Suprapubic skin (tissue), 4 donors: ENCODE measurements around the gene NCLN. TPM values are rescaled to one million over a fixed set of nuclear protein-coding genes. Genes with fewer than 3 reads are reported as not detected.

Experiments
- DNase-seq, 2 donors: peaks; one replicate each; pipeline ENCODE4 v3.0.0-alpha.2; 2019; ENCODE audit warnings: low spot score in 2 of 2
- H3K27ac ChIP-seq: fragments of 200-600 bp; sonication (generic); one replicate; pipeline ENCODE4 v1.5.1; 2019
- H3K27me3 ChIP-seq: fragments of 200-600 bp; sonication (generic); one replicate; pipeline ENCODE4 v1.5.1; 2019
- H3K36me3 ChIP-seq: fragments of 200-600 bp; sonication (generic); one replicate; pipeline ENCODE4 v1.5.1; 2019
- H3K4me1 ChIP-seq: fragments of 200-600 bp; sonication (generic); one replicate; pipeline ENCODE4 v1.5.1; 2019
- H3K4me3 ChIP-seq: fragments of 200-600 bp; sonication (generic); one replicate; pipeline ENCODE4 v1.5.1; 2019; ENCODE audit warnings: mild to moderate bottlenecking
- H3K9me3 ChIP-seq: fragments of 200-600 bp; sonication (generic); one replicate; pipeline ENCODE4 v1.5.1; 2019
- EP300 ChIP-seq: sonication (generic); formaldehyde crosslinking; IDR thresholded peaks from one replicate; pipeline ENCODE4 v1.6.1; 2017; ENCODE audit warnings: antibody characterized with exemption
- POLR2A ChIP-seq, 2 donors: fragments of 450-650 bp; IDR thresholded peaks; one replicate each; pipeline ENCODE4 v1.6.1; 2017; ENCODE audit warnings: antibody characterized with exemption in 2 of 2, mild to moderate bottlenecking in 2 of 2, moderate library complexity in 2 of 2
- POLR2AphosphoS5 ChIP-seq, 3 donors: sonication (generic); formaldehyde crosslinking; IDR thresholded peaks; one replicate each; pipeline ENCODE4 v1.6.1; 2017; ENCODE audit warnings: antibody characterized with exemption in 3 of 3
- WGBS: methylation state at CpG from one replicate; pipeline ENCODE4 v1.1.5; 2018; 5-methylcytosine and 5-hydroxymethylcytosine counted together
- total RNA-seq, 4 donors: library from RNA; depleted of rRNA; stranded (reverse); fragments of >200 nt; gene quantifications; one replicate each; pipeline ENCODE4 v1.1.0, GENCODE V29; 2016
- TF ChIP-seq, protein P1 (sequence below), 2 donors: fragments of 200-600 bp in 1 of 2; fragments of 450-650 bp in 1 of 2; sonication (generic) in 1 of 2; IDR thresholded peaks; one replicate each; pipeline ENCODE4 v1.5.1; 2016 to 2019; ENCODE audit warnings: antibody characterized with exemption in 2 of 2, mild to moderate bottlenecking in 1 of 2, moderate library complexity in 1 of 2

Gene NCLN
- total RNA-seq, 4 donors from 2014 or later = 31.1 to 66.7 (median 35.0) TPM

DNA sequence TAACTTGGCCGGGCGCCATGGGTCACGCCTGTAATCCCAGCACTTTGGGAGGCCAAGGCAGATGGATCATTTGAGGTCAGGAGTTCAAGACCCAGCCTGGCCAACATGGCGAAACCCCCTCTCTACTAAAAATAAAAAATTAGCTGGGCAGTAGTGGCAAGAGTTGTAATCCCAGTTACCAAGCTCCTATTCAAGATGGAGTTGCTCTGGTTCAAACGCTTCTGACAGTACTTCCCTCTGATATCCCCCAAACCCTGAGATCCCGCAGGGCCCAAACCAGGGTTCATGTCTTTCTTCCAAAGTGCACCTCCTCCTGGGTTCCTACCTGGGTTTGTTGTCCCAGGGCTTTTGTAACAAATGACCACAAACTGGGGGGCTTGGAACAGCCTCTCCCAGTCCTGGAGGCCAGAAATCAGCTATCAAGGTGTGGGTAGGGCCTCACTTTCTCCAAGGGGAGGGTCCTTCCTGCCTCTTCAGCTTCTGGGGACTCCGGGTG is 52.4 kb downstream of the NCLN start:
- WGBS = 81% methylated on average over 7 of the region's 7 CpGs
- TF ChIP-seq EP300 (no peak), POLR2AphosphoS5 (IDR thresholded peaks at IDR 0.05) (no peak), POLR2A (IDR thresholded peaks at IDR 0.05) (no peak)
- TF ChIP-seq, protein P1, sequence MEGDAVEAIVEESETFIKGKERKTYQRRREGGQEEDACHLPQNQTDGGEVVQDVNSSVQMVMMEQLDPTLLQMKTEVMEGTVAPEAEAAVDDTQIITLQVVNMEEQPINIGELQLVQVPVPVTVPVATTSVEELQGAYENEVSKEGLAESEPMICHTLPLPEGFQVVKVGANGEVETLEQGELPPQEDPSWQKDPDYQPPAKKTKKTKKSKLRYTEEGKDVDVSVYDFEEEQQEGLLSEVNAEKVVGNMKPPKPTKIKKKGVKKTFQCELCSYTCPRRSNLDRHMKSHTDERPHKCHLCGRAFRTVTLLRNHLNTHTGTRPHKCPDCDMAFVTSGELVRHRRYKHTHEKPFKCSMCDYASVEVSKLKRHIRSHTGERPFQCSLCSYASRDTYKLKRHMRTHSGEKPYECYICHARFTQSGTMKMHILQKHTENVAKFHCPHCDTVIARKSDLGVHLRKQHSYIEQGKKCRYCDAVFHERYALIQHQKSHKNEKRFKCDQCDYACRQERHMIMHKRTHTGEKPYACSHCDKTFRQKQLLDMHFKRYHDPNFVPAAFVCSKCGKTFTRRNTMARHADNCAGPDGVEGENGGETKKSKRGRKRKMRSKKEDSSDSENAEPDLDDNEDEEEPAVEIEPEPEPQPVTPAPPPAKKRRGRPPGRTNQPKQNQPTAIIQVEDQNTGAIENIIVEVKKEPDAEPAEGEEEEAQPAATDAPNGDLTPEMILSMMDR (IDR thresholded peaks at IDR 0.05) = no peak
- peaks cover 25% of the 10 kb centered on the region for H3K27me3 ChIP-seq
- H3K27ac ChIP-seq = no peak overlapping the region
- no peaks in the 10 kb centered on the region for H3K9me3 ChIP-seq
- H3K4me1 ChIP-seq = no peaks in the 10 kb centered on the region
- no peaks in the 10 kb centered on the region for H3K36me3 ChIP-seq
- H3K4me3 ChIP-seq = no peak overlapping the region
- no peak for DNase-seq

DNA sequence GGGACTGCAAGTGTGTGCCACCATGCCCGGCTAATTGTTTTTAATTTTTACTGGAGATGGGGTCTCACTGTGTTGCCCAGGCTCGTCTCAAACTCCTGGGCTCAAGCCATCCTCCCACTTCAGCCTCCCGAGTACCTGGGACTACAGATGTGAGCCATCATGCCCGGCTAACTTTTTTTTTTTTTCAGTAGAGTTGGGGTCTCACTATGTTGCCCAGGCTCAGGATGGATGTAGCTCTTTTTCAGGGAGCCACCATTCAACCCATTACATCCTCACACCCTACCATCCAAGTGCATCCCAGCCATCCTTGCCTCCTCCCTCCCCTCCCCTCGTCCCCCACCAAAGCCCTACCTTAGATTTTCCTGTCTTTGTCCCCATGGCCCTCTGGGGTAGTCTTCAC is 53.6 kb downstream of the NCLN start:
- Histone ChIP-seq H3K36me3 (no peaks in the 10 kb centered on the region), H3K9me3 (no peaks in the 10 kb centered on the region), H3K27ac (no peak overlapping the region), H3K4me1 (no peaks in the 10 kb centered on the region), H3K27me3 (peaks cover 16% of the 10 kb centered on the region), H3K4me3 (no peak overlapping the region)
- DNase-seq = no peak
- 78% methylated on average over 5 of the region's 5 CpGs for WGBS
- TF ChIP-seq, protein P1 (IDR thresholded peaks at IDR 0.05) = no peak
- TF ChIP-seq POLR2AphosphoS5 (IDR thresholded peaks at IDR 0.05) (no peak), EP300 (no peak), POLR2A (IDR thresholded peaks at IDR 0.05) (no peak)

DNA sequence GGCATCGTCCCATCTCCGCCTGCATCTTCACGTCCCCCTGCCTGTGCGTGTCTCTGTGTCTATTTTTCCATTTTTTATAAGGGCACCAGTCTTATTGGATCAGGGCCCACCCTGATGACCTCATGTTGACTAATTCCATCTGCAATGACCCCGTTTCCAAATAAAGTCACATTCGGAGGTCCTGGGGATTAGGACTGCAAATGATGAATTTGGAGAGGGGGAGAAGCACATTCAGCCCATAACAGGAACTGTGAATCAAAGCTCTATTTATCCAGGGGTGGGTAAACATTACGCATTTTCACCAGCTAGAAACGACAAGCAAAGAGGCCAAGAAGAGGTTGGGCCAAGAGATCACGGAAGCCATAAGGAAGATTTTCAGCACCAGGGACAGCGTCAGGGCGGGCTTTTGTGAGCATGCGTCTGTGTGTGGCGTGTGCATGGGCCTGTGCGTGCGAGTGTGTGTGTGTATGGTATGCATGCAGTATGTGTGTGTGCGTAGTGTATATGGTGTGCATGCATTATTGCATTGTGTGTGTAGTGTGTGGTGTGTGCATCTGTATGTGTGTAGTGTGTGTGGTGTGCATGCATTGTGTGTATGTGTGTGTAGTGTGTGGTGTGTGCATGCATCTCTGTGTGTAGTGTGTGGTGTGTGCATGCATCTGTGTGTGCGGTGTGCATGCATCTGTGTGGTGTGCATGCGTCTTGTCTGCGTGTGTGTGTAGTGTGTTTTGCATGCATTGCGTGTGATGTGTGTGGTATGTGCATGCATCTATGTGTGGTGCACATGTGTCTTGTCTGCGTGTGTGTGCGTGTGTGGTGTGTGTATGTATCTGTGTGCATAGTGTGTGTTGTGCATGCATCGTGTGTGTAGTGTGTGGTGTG is 58.3 kb downstream of the NCLN start:
- Histone ChIP-seq H3K4me3 (no peak overlapping the region), H3K36me3 (no peaks in the 10 kb centered on the region), H3K4me1 (no peaks in the 10 kb centered on the region), H3K27ac (no peak overlapping the region), H3K27me3 (peaks cover 18% of the 10 kb centered on the region), H3K9me3 (no peaks in the 10 kb centered on the region)
- no peak for TF ChIP-seq POLR2AphosphoS5 (IDR thresholded peaks at IDR 0.05)
- TF ChIP-seq, protein P1 (IDR thresholded peaks at IDR 0.05) = no peak
- DNase-seq = no peak
- 57% methylated on average over 23 of the region's 23 CpGs for WGBS

DNA sequence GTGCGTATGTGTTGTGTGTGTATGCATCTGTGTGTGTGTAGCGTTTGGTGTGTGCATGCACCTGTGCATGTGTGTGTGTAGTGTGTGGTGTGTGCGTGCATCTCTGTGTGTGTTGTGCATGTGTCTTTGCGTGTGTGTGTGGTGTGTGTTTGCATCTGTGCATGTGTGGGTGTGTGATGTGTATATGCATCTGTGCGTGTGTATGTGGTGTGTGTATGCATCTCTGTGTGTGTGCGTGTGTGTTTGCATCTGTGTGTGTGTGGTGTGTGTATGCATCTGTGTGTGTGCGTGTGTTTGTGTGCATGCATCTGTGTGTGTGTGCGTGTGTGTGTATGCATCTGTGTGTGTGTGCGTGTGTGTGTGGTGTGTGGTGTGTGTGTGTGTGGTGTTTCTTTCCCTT is 59.3 kb downstream of the NCLN start:
- H3K4me3 ChIP-seq = no peak overlapping the region
- TF ChIP-seq POLR2AphosphoS5 (IDR thresholded peaks at IDR 0.05) = no peak
- TF ChIP-seq, protein P1 (IDR thresholded peaks at IDR 0.05) = no peak
- TF ChIP-seq EP300 = no peak
- no peak for TF ChIP-seq POLR2A (IDR thresholded peaks at IDR 0.05)
- no peaks in the 10 kb centered on the region for H3K36me3 ChIP-seq
- H3K4me1 ChIP-seq = no peaks in the 10 kb centered on the region
- H3K27me3 ChIP-seq = peaks cover 26% of the 10 kb centered on the region
- H3K27ac ChIP-seq = no peak overlapping the region
- 87% methylated on average over 8 of the region's 9 CpGs for WGBS
- no peak for DNase-seq
- H3K9me3 ChIP-seq = no peaks in the 10 kb centered on the region

DNA sequence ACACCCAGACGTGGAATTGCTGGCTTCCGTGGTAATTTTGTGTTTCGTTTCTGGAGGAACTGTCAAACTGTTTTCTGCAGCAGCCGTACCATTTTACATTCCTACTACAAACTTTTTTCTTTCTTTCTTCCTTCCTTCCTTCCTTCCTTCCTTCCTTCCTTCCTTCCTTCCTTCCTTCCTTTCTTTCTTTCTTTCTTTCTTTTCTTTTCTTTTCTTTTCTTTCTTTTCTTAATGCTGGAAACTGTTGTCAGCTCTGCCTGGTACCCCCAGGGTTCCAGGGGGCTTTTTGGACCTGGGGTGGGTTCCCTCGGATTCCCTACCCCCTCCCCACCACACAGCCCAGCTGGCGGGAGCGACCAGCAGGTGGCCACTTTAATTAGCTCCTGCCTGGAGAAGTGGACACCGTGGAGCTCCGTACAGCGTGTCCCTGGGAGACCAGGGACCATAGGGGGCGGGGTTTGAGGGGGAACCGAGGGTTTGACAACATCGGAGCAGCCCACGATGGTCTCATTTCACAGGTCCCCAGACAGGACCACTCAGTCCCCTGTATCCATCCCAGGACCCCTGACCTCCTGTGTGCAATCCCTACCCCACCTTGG is 63.1 kb downstream of the NCLN start:
- peaks cover 31% of the 10 kb centered on the region for H3K27me3 ChIP-seq
- no peaks in the 10 kb centered on the region for H3K4me1 ChIP-seq
- WGBS = 45% methylated on average over 14 of the region's 14 CpGs
- DNase-seq = no peak
- no peak overlapping the region for H3K4me3 ChIP-seq
- H3K36me3 ChIP-seq = no peaks in the 10 kb centered on the region
- no peak overlapping the region for H3K27ac ChIP-seq
- TF ChIP-seq POLR2AphosphoS5 (IDR thresholded peaks at IDR 0.05) (no peak), POLR2A (IDR thresholded peaks at IDR 0.05) (no peak), EP300 (no peak)
- TF ChIP-seq, protein P1 (IDR thresholded peaks at IDR 0.05) = no peak
- peaks cover 7% of the 10 kb centered on the region for H3K9me3 ChIP-seq
